PC-3 (cell line): ENCODE measurements around the gene ANKHD1. TPM values are rescaled to one million over a fixed set of nuclear protein-coding genes. Genes with fewer than 3 reads are reported as not detected.
A peak's percentile ranks its signal among the peaks of the same experiment; 100 is the strongest.

Source experiments
- ATAC-seq: fragments of 200-7000 bp; cut with Tn5 transposase; 2 replicates; pipeline ENCODE4 v1.9.1; 2020; ENCODE audit warnings: mild to moderate bottlenecking, moderate library complexity
- BruUV-seq: library from RNA; stranded (reverse); fragments of 400-500 nt; replicated peaks from 2 replicates; lab custom pipeline; 2021; lab: Mats Ljungman, UMichigan
- CTCF ChIA-PET: fragments of 300-600 bp; sonication (Branson Sonifier 250); formaldehyde crosslinking; loops from one replicate; lab custom pipeline; 2022; ENCODE audit warnings: antibody characterized with exemption; lab: Charles Lee
- POLR2A ChIA-PET: fragments of 300-600 bp; sonication (Branson Sonifier 250); formaldehyde crosslinking; loops from one replicate; lab custom pipeline; 2022; ENCODE audit warnings: antibody characterized with exemption; ENCODE audit not compliant: unreplicated experiment; lab: Charles Lee
- DNase-seq: peaks from one replicate; pipeline ENCODE4 v3.0.0-alpha.2; 2015
- H2AFZ ChIP-seq: fragments of 300-600 bp; sonication (generic); 2 replicates; pipeline ENCODE4 v1.6.0; 2016; ENCODE audit warnings: antibody characterized with exemption, low read length
- H3F3A ChIP-seq: fragments of 300-600 bp; sonication (generic); one replicate; pipeline ENCODE4 v1.6.0; 2017; ENCODE audit warnings: antibody characterized with exemption, low read length, control low read depth, mild to moderate bottlenecking; ENCODE audit not compliant: unreplicated experiment
- H3K27ac ChIP-seq: fragments of 300-600 bp; sonication (generic); 2 replicates; pipeline ENCODE4 v1.5.1; 2016; ENCODE audit warnings: mild to moderate bottlenecking, low read length
- H3K27me3 ChIP-seq: fragments of 300-600 bp; sonication (generic); 2 replicates; pipeline ENCODE4 v1.6.1; 2016; ENCODE audit warnings: low read length, mixed read lengths
- H3K36me3 ChIP-seq: fragments of 300-600 bp; sonication (generic); 2 replicates; pipeline ENCODE4 v1.6.1; 2016; ENCODE audit warnings: low read depth, mixed run types, low read length, mixed read lengths
- H3K4me1 ChIP-seq: fragments of 300-600 bp; sonication (generic); 2 replicates; pipeline ENCODE4 v1.5.1; 2016; ENCODE audit warnings: low read length; ENCODE audit not compliant: insufficient read depth
- H3K4me2 ChIP-seq: fragments of 300-600 bp; sonication (generic); 2 replicates; pipeline ENCODE4 v1.6.0; 2016; ENCODE audit warnings: low read length
- H3K4me3 ChIP-seq: fragments of 300-600 bp; sonication (generic); 2 replicates; pipeline ENCODE4 v1.5.1; 2016; ENCODE audit warnings: mild to moderate bottlenecking, low read length, mixed read lengths
- H3K79me2 ChIP-seq: fragments of 300-600 bp; sonication (generic); 2 replicates; pipeline ENCODE4 v1.6.1; 2017; ENCODE audit warnings: low read length, mixed read lengths
- H3K9ac ChIP-seq: fragments of 300-600 bp; sonication (generic); 2 replicates; pipeline ENCODE4 v1.6.0; 2016; ENCODE audit warnings: mild to moderate bottlenecking, low read length
- H3K9me2 ChIP-seq: fragments of 300-600 bp; sonication (generic); replicated peaks from 2 replicates; pipeline ENCODE4 v1.6.1; 2016; ENCODE audit warnings: mixed run types, low read length, mixed read lengths
- H3K9me3 ChIP-seq: fragments of 300-600 bp; sonication (generic); 2 replicates; pipeline ENCODE4 v1.6.1; 2016; ENCODE audit warnings: low read length, mixed read lengths
- H4K20me1 ChIP-seq: fragments of 300-600 bp; sonication (generic); 2 replicates; pipeline ENCODE4 v1.6.1; 2016; ENCODE audit warnings: low read length, mixed read lengths
- CTCF ChIP-seq: fragments of 300-600 bp; sonication (generic); conservative IDR thresholded peaks from 2 replicates; pipeline ENCODE4 v1.5.1; 2017; ENCODE audit warnings: antibody characterized with exemption, low read depth, mild to moderate bottlenecking, low read length
- EZH2 ChIP-seq: fragments of 300-600 bp; sonication (generic); IDR thresholded peaks from one replicate; pipeline ENCODE4 v1.6.1; 2017; ENCODE audit warnings: antibody characterized with exemption, mild to moderate bottlenecking, low read length; ENCODE audit not compliant: unreplicated experiment
- EZH2phosphoT487 ChIP-seq: fragments of 300-600 bp; sonication (generic); IDR thresholded peaks from 2 replicates; pipeline ENCODE4 v1.6.1; 2018; ENCODE audit warnings: mild to moderate bottlenecking, antibody characterized with exemption, low read length, borderline replicate concordance
- intact Hi-C: fragments of 100-400 bp; cut with micrococcal nuclease; formaldehyde crosslinking; loops from 2 replicates; pipeline ENCODE4 v1.9.0; 2023
- total RNA-seq: library from RNA; depleted of rRNA; stranded (reverse); fragments of >200 nt; gene quantifications from 2 replicates; pipeline ENCODE4 v1.2.3, GENCODE V29; 2014

The ANKHD1 gene
- total RNA-seq, 1 experiment from 2014 or later = 64.6 TPM

DNA sequence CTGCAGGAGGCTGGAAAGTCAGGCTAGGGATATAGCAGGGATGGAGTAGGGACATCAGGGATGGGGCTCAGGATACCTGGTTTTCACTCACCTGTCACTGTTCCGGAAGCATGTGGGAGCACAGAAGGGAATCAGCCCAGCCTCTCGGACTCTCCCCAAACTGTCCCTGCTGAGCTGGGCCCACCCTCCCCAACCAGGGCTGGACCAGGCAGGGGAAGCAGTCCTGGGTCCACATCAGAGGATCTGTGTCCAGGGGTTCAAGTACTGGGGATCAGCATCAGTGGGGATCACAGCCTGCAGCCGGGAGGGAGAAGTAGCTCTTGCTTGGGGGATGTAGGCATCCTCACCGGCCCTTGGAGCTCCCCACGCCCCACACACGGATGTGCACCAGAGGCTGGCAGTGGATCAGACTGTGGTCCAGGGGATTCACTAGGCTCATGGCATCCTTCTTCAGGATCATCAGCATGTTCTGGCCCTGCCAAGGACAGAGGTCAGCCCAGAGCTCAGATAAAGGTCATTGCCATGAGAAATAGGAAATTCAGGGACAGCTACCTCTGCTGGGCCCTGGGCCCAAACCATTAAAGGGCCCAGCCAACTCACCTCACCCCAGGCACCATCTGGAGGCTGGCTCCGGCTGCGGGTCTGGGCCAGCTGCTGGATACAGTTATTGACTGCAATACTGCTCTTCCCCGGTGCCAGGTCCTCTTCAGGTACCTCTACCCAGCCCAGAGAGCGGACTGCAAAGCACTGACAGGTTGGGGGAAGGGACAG, 160.3 kb downstream of the ANKHD1 start:
- TF ChIP-seq CTCF = no peak
- no peak for TF ChIP-seq EZH2phosphoT487
- TF ChIP-seq EZH2 = no peak
- CTCF ChIA-PET = no interaction called here
- POLR2A ChIA-PET = no interaction called here
- H3K27ac ChIP-seq = no peak overlapping the region
- H3K9me3 ChIP-seq = no peaks in the 10 kb centered on the region
- H3F3A ChIP-seq = no peaks in the 10 kb centered on the region
- no TSS peak for BruUV-seq
- no peaks in the 10 kb centered on the region for H3K9me2 ChIP-seq
- no peak for ATAC-seq
- peaks cover 26% of the 10 kb centered on the region for H3K4me1 ChIP-seq
- H3K9ac ChIP-seq = no peak overlapping the region
- H2AFZ ChIP-seq = no peak overlapping the region
- intact Hi-C loops = no loop called here
- peaks cover 4% of the 10 kb centered on the region; the same call in 1 of the 2 replicates for H3K36me3 ChIP-seq
- DNase-seq = no peak
- H3K4me3 ChIP-seq = no peak overlapping the region
- H3K4me2 ChIP-seq = no peak overlapping the region
- no peaks in the 10 kb centered on the region for H4K20me1 ChIP-seq
- no peaks in the 10 kb centered on the region for H3K27me3 ChIP-seq
- peaks cover 35% of the 10 kb centered on the region for H3K79me2 ChIP-seq

DNA sequence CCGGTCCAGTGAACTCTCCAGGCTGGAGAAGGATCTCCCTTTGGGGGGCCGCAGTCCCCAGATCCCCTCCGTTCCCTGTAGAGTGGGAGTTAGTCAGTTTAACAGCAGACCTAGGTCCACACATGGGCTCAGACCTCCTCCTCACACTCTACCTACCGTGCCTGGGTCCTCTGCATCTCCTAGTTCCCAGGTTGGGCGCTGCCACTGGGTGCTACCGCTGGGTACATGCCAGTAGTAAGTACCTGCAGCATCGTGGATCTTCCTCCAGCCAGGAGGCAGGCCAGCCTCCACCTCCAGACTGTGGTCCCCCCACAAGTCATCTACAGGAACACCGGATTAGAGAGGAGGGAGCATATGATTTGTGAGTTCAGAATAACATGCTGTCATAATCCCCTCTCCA, 162.0 kb downstream of the ANKHD1 start:
- no peaks in the 10 kb centered on the region for H3F3A ChIP-seq
- no peaks in the 10 kb centered on the region for H3K9me3 ChIP-seq
- H3K79me2 ChIP-seq = peaks cover 36% of the 10 kb centered on the region
- H2AFZ ChIP-seq = peak overlapping the region; percentile 81
- H3K27ac ChIP-seq = no peak overlapping the region
- no peaks in the 10 kb centered on the region for H3K27me3 ChIP-seq
- POLR2A ChIA-PET = interaction anchor here (0.5 to 0.6 kb wide), 2 partner anchors 84 to 1061 kb away, joined by 5 to 6 read pairs; partner anchors contain the start of gene IK
- CTCF ChIA-PET = no interaction called here
- TF ChIP-seq EZH2phosphoT487 (no peak), CTCF (no peak), EZH2 (no peak)
- H3K4me2 ChIP-seq = peak overlapping the region; percentile 94
- H3K36me3 ChIP-seq = peaks cover 13% of the 10 kb centered on the region; the same call in 1 of the 2 replicates
- ATAC-seq (no peak), DNase-seq (no peak)
- intact Hi-C loops = no loop called here
- TSS peak; percentile 71 for BruUV-seq
- peaks cover 21% of the 10 kb centered on the region for H3K4me1 ChIP-seq
- H3K9me2 ChIP-seq = no peaks in the 10 kb centered on the region
- peak overlapping the region; percentile 82 for H3K4me3 ChIP-seq
- no peaks in the 10 kb centered on the region for H4K20me1 ChIP-seq
- peak overlapping the region; percentile 92 for H3K9ac ChIP-seq
